ENCODE measurements around the gene GPR26.

GPR26 gene

GRCh38 chr10:123645016-123645415 lies 21.1 kb upstream of the GPR26 start:
- H3K27ac ChIP-seq = no peak overlapping the region
- H3K4me1 ChIP-seq = no peaks in the 10 kb centered on the region
- no peaks in the 10 kb centered on the region for H3K27me3 ChIP-seq
- H4K20me1 ChIP-seq = no peaks in the 10 kb centered on the region
- no peaks in the 10 kb centered on the region for H3K9me3 ChIP-seq
- no peak overlapping the region for H3K4me3 ChIP-seq
- no peak overlapping the region for H3K4me2 ChIP-seq
- no peaks in the 10 kb centered on the region for H3K36me3 ChIP-seq
- no peak overlapping the region for H3K9ac ChIP-seq
- TF ChIP-seq Cebpa-rat (IDR thresholded peaks at IDR 0.05) = no peak

GRCh38 chr10:123645615-123646014 lies 20.5 kb upstream of the GPR26 start:
- no peak for TF ChIP-seq Cebpa-rat (IDR thresholded peaks at IDR 0.05)
- no peaks in the 10 kb centered on the region for H3K4me1 ChIP-seq
- no peaks in the 10 kb centered on the region for H3K27me3 ChIP-seq
- no peaks in the 10 kb centered on the region for H4K20me1 ChIP-seq
- no peak overlapping the region for H3K4me2 ChIP-seq
- no peak overlapping the region for H3K9ac ChIP-seq
- no peaks in the 10 kb centered on the region for H3K9me3 ChIP-seq
- H3K36me3 ChIP-seq = no peaks in the 10 kb centered on the region
- no peak overlapping the region for H3K27ac ChIP-seq
- no peak overlapping the region for H3K4me3 ChIP-seq

GRCh38 chr10:123648595-123648994 lies 17.6 kb upstream of the GPR26 start:
- Histone ChIP-seq H3K4me3 (no peak overlapping the region), H3K27me3 (no peaks in the 10 kb centered on the region), H4K20me1 (no peaks in the 10 kb centered on the region), H3K9ac (no peak overlapping the region), H3K36me3 (no peaks in the 10 kb centered on the region), H3K9me3 (no peaks in the 10 kb centered on the region), H3K4me1 (no peaks in the 10 kb centered on the region), H3K27ac (no peak overlapping the region), H3K4me2 (no peak overlapping the region)
- TF ChIP-seq Cebpa-rat (IDR thresholded peaks at IDR 0.05) = no peak

GRCh38 chr10:123649676-123650075 lies 16.5 kb upstream of the GPR26 start:
- Histone ChIP-seq H3K36me3 (no peaks in the 10 kb centered on the region), H3K9ac (no peak overlapping the region), H3K4me1 (no peaks in the 10 kb centered on the region), H4K20me1 (no peaks in the 10 kb centered on the region), H3K4me2 (no peak overlapping the region), H3K27me3 (no peaks in the 10 kb centered on the region), H3K9me3 (no peaks in the 10 kb centered on the region), H3K4me3 (no peak overlapping the region), H3K27ac (no peak overlapping the region)
- no peak for TF ChIP-seq Cebpa-rat (IDR thresholded peaks at IDR 0.05)

GRCh38 chr10:123651421-123652047 lies 14.6 kb upstream of the GPR26 start:
- no peak overlapping the region for H3K27ac ChIP-seq
- no peaks in the 10 kb centered on the region for H3K27me3 ChIP-seq
- no peaks in the 10 kb centered on the region for H3K36me3 ChIP-seq
- H4K20me1 ChIP-seq = no peaks in the 10 kb centered on the region
- H3K4me3 ChIP-seq = no peak overlapping the region
- H3K9me3 ChIP-seq = no peaks in the 10 kb centered on the region
- H3K4me2 ChIP-seq = no peak overlapping the region
- TF ChIP-seq Cebpa-rat (IDR thresholded peaks at IDR 0.05) = no peak
- no peak overlapping the region for H3K9ac ChIP-seq
- H3K4me1 ChIP-seq = no peaks in the 10 kb centered on the region

GRCh38 chr10:123655751-123656150 lies 10.4 kb upstream of the GPR26 start:
- H3K36me3 ChIP-seq = no peaks in the 10 kb centered on the region
- no peaks in the 10 kb centered on the region for H3K4me1 ChIP-seq
- no peak overlapping the region for H3K4me3 ChIP-seq
- no peaks in the 10 kb centered on the region for H3K27me3 ChIP-seq
- TF ChIP-seq Cebpa-rat (IDR thresholded peaks at IDR 0.05) = no peak
- H3K9me3 ChIP-seq = no peaks in the 10 kb centered on the region
- H3K4me2 ChIP-seq = no peak overlapping the region
- H3K27ac ChIP-seq = no peak overlapping the region
- no peak overlapping the region for H3K9ac ChIP-seq
- H4K20me1 ChIP-seq = no peaks in the 10 kb centered on the region

GRCh38 chr10:123663522-123663921 lies 2.6 kb upstream of the GPR26 start:
- no peak overlapping the region for H3K27ac ChIP-seq
- no peak overlapping the region for H3K4me2 ChIP-seq
- H3K4me3 ChIP-seq = no peak overlapping the region
- no peaks in the 10 kb centered on the region for H4K20me1 ChIP-seq
- H3K9me3 ChIP-seq = peaks cover 11% of the 10 kb centered on the region; the same call in 1 of the 2 replicates
- no peaks in the 10 kb centered on the region for H3K27me3 ChIP-seq
- H3K4me1 ChIP-seq = peaks cover 11% of the 10 kb centered on the region
- no peak for TF ChIP-seq Cebpa-rat (IDR thresholded peaks at IDR 0.05)
- H3K9ac ChIP-seq = no peak overlapping the region
- H3K36me3 ChIP-seq = no peaks in the 10 kb centered on the region

GRCh38 chr10:123665491-123666286 lies 466 bp upstream of the GPR26 start:
- Histone ChIP-seq H3K4me2 (no peak overlapping the region), H3K9ac (no peak overlapping the region)

GRCh38 chr10:123669886-123670285 lies 3.7 kb downstream of the GPR26 start:
- no peaks in the 10 kb centered on the region for H3K27me3 ChIP-seq
- H3K9ac ChIP-seq = no peak overlapping the region
- H3K36me3 ChIP-seq = no peaks in the 10 kb centered on the region
- no peak overlapping the region for H3K27ac ChIP-seq
- no peak overlapping the region for H3K4me2 ChIP-seq
- H3K4me3 ChIP-seq = no peak overlapping the region
- TF ChIP-seq Cebpa-rat (IDR thresholded peaks at IDR 0.05) = no peak
- peaks cover 11% of the 10 kb centered on the region for H3K4me1 ChIP-seq
- H3K9me3 ChIP-seq = peaks cover 11% of the 10 kb centered on the region; the same call in 1 of the 2 replicates
- no peaks in the 10 kb centered on the region for H4K20me1 ChIP-seq

More at GRCh38 chr10:123665491-123666286, 466 bp upstream of the GPR26 start:
- Histone ChIP-seq H4K20me1 (no peaks in the 10 kb centered on the region), H3K36me3 (no peaks in the 10 kb centered on the region), H3K27ac (no peak overlapping the region), H3K4me1 (peaks cover 11% of the 10 kb centered on the region), H3K27me3 (no peaks in the 10 kb centered on the region), H3K4me3 (no peak overlapping the region), H3K9me3 (peaks cover 11% of the 10 kb centered on the region; the same call in 1 of the 2 replicates)
- TF ChIP-seq Cebpa-rat (IDR thresholded peaks at IDR 0.05) = no peak

GRCh38 chr10:123673198-123673597 lies 7.0 kb downstream of the GPR26 start:
- no peaks in the 10 kb centered on the region for H3K9me3 ChIP-seq
- no peak overlapping the region for H3K4me3 ChIP-seq
- H3K36me3 ChIP-seq = no peaks in the 10 kb centered on the region
- peaks cover 10% of the 10 kb centered on the region for H3K4me1 ChIP-seq
- H3K27me3 ChIP-seq = no peaks in the 10 kb centered on the region
- H3K9ac ChIP-seq = no peak overlapping the region
- no peak overlapping the region for H3K27ac ChIP-seq
- H3K4me2 ChIP-seq = no peak overlapping the region
- no peak for TF ChIP-seq Cebpa-rat (IDR thresholded peaks at IDR 0.05)
- H4K20me1 ChIP-seq = no peaks in the 10 kb centered on the region
